LoVo (cell line): ENCODE data around the gene HAGH.
"Not testable (repeated sequence)": the region's sequence is repeated elsewhere in the genome, so short reads cannot be mapped to it uniquely, and the experiment has no call there.

Experiments
- DNase-seq: peaks from one replicate; pipeline ENCODE4 v3.0.0-alpha.2; 2016; ENCODE audit warnings: low spot score

HAGH gene

GRCh38 chr16:1810106-1810505 lies 16.5 kb downstream of the HAGH start:
- DNase-seq = no peak

DNA sequence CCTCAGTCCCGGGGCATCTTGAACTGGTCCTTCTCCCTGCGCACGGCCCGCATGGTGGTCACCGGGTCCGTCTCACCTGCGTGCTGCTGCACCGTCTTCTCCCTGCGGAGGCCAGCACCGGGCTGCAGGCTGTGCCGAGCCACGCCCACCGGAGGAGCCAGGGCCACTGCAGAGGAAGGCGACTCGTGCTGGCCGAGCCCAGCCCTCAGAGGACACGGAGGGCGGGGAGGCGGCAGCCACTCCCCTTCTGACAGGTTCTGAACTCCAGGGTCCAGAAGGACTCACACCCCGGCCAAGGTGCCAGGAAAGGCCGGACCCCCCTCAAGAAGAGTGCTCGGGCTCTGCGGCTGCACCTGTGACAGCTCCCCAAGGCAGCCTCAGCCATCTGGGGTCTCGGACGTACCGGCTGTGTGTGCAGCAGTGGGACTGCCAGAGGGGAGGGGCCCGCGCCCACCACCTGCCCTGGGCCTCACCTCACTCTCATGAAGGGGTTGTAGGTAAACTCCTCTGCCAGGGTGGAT lies 17.3 kb downstream of the HAGH start:
- no peak for DNase-seq

GRCh38 chr16:1808691-1809090 lies 17.9 kb downstream of the HAGH start:
- DNase-seq = no peak

GRCh38 chr16:1807626-1808025 lies 19.0 kb downstream of the HAGH start:
- no peak for DNase-seq

DNA sequence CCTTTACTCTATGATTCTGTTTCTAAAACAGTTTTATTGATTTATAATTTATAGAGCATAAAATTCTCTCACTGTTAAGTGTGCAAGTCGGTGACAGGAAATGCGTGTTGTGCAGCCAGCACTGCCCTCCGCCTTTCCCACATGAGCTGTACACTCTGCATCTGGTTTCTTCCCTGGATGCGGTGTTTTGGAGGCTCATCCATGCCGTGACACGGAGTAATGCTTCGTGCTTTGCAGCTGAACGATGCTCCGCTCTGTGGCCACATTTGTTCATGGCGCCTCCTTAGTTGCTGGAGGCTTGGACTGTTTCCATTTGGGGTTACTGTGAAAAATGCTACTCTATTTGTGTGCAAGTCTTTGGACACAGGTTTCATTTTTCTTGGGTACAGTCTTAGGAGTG lies 25.9 kb downstream of the HAGH start:
- DNase-seq = no peak

- DNase-seq = not testable (repeated sequence)
Observed at GRCh38 chr16:1799263-1799662, 27.4 kb downstream of the HAGH start.

- DNase-seq = no peak
Observed at GRCh38 chr16:1794908-1795666, 31.5 kb downstream of the HAGH start.

DNA sequence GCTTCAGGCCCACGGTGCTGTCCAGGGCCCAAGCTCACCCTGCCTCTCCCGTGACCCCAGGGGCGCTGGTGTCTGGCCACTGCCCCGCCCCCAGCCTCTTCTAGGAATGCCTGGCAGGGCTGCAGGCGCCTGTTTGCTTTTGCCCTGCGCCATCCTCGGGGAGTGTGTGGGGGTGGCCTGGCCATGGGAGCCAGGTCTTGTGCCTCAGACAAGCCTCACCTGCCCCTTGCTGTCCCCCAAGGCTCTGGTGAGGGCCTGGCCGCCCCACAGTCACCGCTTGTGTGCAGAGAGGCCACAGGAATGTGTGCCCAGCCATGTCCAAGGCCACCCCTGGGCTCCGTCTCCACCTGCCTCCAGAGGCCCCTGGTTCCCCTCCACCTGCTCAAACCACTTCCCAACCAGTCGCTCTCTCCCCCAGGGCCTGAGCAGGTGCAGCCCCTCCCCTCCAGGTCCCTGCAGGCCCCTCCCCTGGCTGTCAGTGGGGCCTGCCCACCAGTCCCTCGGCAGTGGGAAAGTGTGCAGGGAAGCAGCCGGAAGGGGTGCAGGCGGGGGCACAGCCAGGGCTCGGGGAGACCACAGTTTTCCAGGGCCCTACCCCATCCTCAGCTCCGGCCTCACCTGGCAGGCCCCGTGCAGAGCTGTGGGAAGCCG lies 32.3 kb downstream of the HAGH start:
- no peak for DNase-seq

DNA sequence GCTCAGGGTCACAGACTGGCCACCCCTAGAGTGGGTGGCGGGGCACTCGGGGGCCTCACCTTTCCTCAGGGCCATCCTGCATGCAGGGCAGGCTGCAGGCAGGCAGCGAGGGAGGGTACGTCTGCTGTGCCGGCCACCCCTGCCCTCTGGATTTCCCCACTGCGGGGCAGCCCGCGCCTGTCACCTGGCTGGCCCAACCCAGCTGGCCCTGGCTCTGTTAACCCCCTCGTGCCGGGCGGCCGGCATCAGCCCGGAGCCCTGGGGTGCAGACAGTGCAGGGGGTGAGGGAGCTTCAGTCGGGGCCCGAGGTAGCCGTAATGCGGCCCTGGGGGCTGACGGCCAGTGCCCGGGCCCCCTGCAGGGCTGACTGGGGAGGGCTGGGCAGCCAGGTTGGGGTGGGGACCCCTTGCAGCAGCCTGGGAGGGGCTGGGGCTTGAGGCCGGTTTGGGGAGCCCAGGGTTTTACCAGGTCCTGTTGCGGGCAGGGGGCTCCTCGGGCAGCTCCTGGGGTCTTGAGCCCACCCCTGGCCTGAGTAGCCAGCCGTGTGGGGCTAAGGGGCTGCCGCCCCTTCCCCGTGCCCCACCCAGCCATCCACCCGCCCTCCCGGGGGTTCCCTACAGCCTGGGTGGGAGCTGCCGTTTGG lies 32.9 kb downstream of the HAGH start, which contains the start of gene IGFALS:
Gene IGFALS, minus strand, starts transcription at position 128 of the 643 bp plus-strand sequence. Its CDS starts 53 bp downstream, at position 75.
- DNase-seq = no peak

- no peak for DNase-seq
Observed at GRCh38 chr16:1792836-1793577, 33.6 kb downstream of the HAGH start.

DNA sequence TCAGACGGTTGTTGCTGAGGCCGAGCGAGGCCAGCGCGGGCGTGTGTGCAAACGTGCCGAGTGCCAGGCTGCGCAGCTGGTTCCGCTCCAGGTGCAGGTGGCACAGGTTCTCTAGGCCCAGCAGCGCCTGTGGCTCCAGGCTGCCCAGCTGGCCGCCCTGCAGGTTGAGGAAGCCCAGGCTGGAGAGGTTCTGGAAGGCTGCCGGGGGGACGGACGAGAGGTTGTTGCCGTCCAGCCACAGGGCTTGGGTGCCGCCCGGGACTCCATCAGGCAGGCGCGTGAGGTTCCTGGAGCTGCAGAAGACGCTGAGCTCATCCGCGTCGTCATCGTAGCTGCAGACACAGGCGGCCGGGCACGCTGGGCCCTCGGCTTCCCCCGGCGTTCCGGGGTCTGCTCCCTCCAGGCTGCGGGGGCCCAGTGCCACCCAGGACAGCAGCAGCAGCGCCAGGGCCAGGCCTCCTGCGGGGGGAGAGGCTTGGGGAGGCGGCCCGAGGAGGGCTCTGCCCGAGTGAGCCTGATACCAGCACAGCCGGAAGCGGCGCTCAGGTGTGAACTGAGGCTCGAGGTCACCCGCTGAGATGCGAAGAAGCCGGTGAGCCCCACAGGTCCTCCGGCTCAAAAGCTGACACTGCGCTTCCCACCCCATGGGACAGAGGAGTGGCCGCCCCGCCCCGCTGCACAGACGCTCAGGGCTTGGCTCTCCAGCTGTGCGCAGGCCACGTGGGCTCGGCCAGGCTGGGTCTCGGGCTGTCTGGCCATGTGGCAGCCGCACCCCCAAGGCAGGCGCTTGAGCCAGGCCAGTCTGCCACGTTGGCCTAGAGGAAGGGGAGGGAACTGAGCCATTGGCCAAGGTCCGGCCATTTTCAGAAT lies 34.4 kb downstream of the HAGH start:
- no peak for DNase-seq

DNA sequence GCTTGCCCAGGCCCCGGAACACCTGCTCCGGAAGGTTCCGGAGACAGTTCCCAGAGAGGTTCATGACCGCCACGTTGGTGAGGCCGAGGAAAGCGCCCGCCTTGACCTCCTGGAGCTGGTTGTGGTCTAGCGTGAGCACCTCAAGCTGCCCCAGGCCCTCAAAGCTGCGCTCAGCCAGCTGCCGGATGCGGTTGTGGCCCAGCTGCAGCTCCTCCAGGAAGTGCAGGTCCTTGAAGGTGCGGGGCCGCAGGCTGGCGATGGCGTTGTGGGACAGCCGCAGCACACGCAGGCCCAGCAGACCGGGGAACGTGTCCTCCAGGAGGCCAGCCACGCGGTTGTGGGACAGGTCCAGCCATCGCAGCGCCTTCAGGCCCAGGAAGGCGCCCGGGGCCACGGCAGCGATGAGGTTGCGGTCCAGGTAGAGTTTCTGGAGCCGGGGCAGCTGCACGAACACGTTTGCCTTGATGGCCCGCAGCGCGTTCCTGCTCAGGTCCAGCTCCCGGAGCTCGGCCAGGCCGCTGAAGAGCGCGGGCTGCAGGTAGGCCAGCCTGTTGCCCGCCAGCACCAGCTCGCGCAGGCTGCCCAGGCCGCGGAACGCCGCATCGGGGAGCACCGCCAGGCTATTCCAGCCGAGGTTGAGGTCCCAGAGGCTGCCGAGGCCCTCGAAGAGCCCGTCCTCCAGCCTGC lies 35.2 kb downstream of the HAGH start:
- DNase-seq = no peak

DNA sequence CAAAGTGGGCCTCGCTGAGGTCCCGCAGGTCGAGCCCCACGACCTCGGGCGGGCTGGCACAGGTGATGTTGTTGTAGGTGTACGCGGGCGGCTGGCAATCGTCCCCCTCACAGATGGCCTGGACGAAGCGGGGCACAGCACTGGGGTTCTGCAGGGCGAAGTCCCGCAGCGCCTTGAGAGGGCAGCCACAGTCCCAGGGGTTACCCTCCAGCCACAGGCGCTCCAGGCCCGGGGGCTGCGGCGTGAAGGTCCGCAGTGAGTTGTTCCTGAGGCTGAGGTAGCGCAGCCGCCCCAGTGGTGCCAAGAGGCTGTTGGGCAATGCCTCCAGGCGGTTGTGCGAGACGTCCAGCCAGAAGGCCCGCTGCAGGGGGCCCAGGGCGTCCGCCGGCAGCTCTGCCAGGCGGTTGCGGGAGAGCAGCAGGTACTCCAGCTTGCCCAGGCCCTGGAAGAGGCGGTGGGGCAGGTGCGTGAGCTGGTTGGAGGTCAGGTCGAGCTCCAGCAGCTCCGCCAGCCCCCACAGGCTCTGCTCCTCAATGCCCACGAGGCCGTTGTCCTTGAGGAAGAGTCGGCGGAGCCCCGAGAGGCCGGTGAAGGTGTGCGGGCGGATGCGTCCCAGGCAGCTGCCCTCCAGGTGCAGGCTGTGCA lies 35.9 kb downstream of the HAGH start:
- DNase-seq = no peak

DNA sequence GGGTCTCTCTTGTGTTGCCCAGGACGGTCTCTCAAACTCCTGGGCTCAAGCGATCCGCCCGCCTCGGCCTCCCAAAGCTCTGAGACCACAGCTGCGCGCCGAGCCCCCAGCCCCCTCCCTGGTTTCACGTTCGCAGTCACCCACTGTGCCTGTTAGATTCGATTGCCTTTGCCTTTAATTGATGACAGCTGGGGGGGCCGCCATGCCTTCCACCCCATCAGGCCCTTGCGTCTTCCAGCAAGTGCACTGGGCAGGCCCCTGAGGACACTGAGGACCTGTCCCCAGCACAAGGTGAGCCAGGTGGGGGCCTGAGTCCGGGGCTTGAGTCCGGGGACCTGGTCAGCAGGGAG lies 36.4 kb downstream of the HAGH start:
- no peak for DNase-seq

- no peak for DNase-seq
Observed at GRCh38 chr16:1789643-1790045, 37.0 kb downstream of the HAGH start.

- DNase-seq = no peak
Observed at GRCh38 chr16:1788708-1789100, 37.9 kb downstream of the HAGH start.

- DNase-seq = no peak
Observed at GRCh38 chr16:1788095-1788707, 38.4 kb downstream of the HAGH start.

- DNase-seq = no peak
Observed at GRCh38 chr16:1787322-1788094, 39.1 kb downstream of the HAGH start.

DNA sequence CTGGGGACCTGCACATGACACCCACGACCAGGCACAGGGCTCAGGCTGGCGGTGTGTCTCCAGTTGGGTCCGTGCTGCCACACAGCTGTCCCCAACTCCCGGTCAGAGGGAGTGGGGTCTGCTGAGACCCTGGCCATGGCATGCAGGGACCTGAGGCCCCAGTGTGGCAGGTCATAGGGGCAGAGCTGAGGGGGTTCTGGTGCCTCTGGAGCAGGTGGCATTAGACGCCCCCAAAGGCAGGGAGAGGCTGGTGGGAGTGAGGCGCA lies 39.6 kb downstream of the HAGH start:
- DNase-seq = no peak
